Esophagus squamous epithelium (tissue), 4 donors: Measurements from ENCODE around the gene LDLRAD4.

Experiments used
- CTCF ChIP-seq, 6 experiments: fragments of 450-650 bp in 4 of 6; fragments of 200-600 bp in 2 of 6; sonication (generic) in 2 of 6; IDR thresholded peaks; one replicate each; pipeline ENCODE4 v1.5.1; 2016 to 2019; ENCODE audit warnings: antibody characterized with exemption in 6 of 6, mild to moderate bottlenecking in 4 of 6, moderate library complexity in 4 of 6
- POLR2A ChIP-seq, 4 donors: fragments of 450-650 bp; IDR thresholded peaks; one replicate each; pipeline ENCODE4 v1.6.1; 2017; ENCODE audit warnings: antibody characterized with exemption in 4 of 4, mild to moderate bottlenecking in 4 of 4, moderate library complexity in 3 of 4

- TF ChIP-seq CTCF (IDR thresholded peaks at IDR 0.05), result no peak
- TF ChIP-seq POLR2A (IDR thresholded peaks at IDR 0.05), result no peak
Observed at GRCh38 chr18:13337369-13337768, 118.8 kb downstream of the LDLRAD4 start.
